GM19395 (cell line): ENCODE measurements around the gene ARHGDIA.

ENCODE experiments used
- ATAC-seq: cut with Tn5 transposase; IDR thresholded peaks from one replicate; pipeline ENCODE4 v1.9.1; 2021; ENCODE audit warnings: mild to moderate bottlenecking, moderate library complexity; ENCODE audit not compliant: unreplicated experiment

The ARHGDIA gene

GRCh38 chr17:81888988-81889595, 18.0 kb upstream of the ARHGDIA start:
- ATAC-seq: no peak

DNA sequence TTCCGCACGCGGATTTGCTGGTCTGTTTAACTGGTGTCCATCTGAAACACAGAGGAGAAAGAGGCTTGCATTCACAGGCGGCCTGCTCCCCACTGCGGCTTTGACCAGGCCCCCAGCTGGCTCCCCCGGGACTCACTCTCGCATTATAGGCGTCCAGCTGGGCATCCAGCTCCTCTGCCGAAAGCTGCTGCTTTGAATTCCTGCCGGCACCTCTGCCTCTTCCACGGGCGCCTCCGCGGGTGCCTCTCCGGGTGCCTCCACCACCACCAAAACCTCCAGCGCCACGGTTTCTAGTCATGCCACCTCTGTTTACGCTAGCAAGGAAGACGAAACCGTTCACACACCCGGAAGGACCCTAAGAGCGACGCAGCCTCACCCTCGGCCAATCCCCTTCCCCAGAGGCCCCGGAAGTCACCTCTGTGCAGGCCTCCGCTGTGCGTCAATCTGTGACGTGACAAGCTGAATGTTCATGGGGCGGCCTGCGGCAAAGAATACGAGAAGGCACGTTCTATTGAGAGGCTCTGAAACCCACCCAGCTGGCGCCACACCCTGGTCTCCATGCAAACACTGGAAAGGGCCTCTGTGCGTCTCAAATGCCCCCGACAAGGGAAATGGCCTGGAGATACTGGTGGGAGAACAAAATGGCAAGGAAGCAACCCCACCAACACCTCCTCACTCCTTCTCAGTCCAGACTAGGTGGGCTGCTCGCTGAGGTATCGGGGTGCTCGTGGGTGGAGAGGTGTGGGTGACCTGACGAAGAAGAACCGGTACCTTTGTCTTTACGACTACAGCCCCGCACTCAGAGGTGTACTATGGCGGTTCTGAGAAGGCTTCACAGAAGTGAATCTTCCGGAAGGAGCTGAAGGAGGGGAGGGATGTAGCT, 17.2 kb upstream of the ARHGDIA start:
- ATAC-seq: no peak

GRCh38 chr17:81885869-81886548, 14.9 kb upstream of the ARHGDIA start:
- ATAC-seq: no peak

DNA sequence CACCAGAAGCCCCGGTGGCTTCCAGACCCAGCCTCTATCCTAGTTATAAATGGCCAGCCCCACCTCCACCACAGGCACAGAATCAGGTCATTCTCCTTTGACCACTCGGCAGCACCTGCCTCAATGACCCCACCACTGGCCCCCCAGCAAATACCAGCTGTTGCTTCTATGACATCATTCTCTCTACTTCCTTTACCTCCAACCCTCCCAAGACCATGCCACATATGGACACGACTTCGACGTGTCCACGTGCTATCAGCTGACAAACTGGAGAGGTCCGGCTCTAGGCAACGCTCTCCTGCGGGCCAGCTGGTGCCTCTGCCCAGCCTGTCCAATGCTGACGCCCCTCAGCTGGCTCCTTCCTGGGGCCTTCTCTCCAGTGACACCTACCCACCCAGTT, 14.3 kb upstream of the ARHGDIA start:
- no peak for ATAC-seq

DNA sequence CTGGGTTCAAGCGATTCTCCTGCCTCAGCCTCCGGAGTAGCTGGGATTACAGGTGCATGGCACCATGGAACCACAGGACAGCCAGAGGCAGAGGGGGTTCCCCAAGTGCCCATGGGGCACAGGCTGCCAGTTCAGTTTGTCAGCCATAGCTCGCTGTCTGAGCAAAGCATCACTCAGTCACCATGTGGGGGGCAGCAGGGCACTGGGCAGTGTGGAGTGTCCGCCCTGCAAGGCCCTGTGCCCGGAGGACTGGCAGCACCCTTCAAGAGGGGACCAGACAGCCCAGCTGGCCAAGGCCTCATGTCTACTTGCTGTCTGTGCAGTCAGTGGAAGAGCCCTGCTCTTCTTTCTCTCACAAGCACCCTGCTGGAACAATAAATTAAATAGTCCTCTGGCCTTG, 13.8 kb upstream of the ARHGDIA start:
- no peak for ATAC-seq

DNA sequence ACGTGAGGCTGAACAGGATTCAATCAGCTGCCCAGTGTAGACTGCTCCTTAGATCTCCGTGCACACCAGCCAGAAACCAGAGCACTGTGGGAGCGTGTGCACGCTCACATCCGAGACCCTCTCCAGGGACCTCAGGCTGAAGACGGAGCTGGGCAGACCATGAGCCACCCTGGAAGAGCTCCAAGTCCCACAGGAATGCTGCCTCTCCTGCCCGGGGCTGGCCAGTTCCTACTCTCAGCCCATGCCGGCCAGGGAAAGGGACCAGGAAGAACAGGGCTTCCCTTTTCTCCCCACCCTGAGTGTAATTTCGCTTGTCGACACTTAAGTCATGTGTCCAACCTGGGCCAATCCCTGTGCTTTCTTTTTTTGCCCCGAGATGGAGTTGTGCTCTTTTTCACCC, 13.4 kb upstream of the ARHGDIA start:
- ATAC-seq: no peak

GRCh38 chr17:81879121-81879520, 8.0 kb upstream of the ARHGDIA start:
- no peak for ATAC-seq

DNA sequence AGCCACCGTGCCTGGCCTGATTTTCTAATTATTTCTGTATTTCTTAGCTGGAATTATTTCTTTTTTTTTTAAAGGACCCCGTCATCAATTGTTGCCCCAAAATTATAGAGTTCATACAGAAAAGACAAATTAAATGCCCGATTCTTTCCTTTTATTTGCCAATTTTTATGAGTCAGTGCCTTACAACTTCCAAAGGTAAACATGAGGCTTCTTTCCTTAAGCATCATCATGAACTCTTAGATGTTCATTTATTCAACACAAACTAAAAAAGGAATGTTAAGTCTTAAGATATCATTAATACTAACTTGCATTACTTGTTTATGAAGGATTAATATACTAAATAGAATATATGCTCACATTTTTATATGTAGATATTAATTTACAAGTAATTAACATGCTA, 7.2 kb upstream of the ARHGDIA start:
- no peak for ATAC-seq

GRCh38 chr17:81877569-81877968, 6.4 kb upstream of the ARHGDIA start:
- ATAC-seq: no peak

- no peak for ATAC-seq
Observed at GRCh38 chr17:81871387-81872230, 472 bp upstream of the ARHGDIA start.

DNA sequence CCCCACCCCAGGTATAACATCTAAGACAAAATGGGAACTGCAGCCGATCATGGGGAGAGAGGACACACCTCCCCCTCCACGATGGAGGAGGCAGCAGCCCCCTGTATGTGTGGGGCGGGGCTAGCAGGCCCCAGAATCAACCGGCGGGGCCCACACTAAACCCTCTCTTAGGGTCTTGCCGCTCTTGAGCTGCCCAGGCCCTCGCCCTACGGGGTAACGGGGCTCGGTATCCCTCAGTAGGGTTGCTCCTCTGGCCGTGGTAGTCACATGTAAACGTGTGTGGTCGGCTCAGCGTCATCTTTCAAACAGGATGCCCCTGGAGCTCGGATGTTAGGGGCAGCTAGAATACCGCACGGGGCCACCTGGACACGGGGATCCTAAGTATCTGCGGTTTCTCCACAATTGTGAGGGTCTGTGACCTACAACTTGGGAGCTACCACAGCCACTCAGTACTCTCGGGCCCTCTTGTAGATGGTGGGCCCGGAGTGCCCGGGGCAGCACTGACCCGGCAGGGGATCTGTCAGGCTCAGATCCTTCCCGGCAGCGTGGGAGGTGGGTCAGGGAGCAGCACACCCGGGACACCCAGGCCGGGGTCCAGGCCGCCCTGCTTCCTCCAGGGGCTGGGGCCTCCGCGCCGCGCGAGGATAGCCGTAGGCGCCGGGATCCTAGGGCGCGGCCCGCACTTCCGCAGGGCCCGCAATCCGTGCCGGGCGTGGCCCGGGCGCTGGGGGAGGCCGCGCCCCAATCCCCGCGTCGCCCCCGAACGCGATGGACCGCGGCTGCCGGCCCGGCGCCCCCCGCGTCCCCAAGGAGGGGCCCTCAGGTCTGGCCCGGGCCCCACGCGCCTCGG, 781 bp downstream of the ARHGDIA start:
- no peak for ATAC-seq

DNA sequence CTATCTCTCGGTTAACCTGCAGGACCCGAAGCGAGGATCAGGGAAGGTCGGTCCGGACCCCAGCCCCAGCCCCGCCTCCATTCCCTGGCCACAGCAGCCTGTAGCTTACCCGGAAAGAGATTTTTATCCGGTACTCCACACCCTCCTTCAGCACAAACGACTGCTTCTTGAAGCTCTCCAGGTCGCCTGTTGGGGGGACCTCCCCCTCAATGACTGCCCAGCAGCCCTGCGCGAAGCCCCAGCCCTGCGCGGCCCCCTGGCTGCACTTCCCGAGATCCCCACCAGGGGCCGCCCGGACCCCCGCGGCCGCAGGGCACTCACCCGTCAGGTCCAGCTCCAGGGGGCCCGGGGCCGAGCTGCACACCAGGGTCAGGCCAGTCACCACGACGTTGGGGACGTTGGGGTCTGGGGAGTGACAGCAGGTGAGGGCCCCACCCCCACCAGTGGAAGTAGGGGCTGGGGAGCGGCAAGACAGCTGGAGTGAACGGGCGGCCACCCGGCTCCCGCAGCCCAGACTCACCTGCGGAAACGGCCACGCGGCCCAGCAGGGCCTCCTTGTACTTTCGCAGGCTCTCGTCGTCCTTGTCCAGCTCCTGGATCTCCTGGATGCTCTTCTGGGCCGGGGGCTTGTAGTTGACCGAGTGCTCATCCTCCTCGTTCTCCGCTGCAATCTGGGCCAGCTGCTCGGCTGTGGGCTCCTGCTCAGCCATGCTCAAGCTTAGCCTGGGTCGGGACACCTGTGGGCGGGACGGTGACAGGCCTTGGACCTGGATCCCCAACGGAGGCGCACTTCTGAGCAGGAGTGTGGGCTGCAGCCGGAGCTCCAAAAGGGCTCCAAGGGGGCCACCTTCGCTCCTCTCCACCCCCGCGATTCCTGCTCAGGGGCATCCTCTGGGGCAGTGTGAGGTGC, 1.7 kb downstream of the ARHGDIA start:
- no peak for ATAC-seq

- ATAC-seq: no peak
Observed at GRCh38 chr17:81868674-81869220, 2.4 kb downstream of the ARHGDIA start.

DNA sequence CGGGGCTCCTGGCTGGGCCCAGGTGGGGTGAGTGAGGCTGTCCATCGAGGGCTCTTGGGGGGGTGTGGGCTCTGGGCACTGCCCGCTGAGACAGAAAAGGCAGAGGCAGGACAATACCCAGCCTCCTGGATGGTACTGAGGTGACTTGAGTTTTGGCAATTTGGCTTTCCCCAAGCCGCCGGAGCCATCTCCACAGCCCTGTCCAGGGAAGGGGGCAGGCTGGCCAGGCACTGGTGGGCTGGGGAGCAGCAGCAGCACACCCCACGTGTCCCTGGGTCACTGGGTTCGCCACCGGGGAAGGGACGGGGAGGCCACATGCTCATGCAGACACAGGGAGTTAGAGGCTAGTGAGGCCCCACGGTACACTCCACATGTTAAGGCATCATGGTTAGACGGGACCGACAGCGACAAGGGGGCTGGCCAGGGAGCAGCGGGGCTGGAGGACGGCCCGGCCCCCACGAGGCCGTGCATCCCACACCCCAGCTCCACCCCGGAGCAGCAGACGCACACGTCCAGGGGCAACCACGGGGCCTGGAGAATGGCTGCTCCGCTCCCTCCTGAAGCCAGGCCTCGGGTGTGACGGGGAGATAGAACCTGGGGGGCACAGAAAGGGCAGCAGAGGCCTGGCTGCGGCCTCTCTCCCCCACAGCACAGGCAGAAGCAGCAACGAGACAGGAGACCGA, 3.0 kb downstream of the ARHGDIA start:
- no peak for ATAC-seq

- no peak for ATAC-seq
Observed at GRCh38 chr17:81867170-81867990, 3.8 kb downstream of the ARHGDIA start.

DNA sequence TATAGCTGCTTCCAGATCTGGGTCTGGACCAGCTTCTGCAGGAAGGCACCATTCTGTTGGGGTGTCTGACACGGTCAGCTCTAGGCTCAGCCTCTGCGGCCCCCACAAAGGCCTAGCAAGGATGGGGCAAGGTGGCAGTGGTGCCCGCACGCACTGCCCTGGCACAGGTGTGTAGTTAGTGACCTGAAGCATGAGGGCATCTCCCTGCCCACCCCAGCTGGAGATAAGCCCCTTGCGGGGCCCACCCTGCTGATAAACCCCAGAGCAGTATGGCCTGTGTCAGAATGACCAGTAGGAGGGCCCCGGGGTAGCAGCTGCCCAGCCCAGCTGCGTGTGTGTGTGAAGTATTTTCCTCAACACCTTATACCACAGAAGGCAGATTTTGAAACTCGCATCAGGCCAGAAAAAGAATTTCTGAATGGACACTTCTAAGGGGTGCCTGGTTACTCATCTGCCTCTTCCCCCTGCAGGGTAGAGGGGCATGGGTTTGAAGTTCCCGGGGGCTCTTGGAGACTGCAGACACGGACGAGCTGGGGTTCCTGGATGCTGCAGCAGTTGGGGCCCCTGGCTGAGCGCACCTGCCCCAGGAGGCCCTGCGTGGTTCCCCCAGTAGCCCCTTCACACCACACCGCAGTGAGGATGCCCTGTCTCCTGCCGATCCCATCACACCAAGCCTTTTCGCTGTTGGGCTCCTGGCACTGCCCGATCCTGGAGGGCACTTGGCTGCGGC, 4.5 kb downstream of the ARHGDIA start:
- no peak for ATAC-seq
